WERI-Rb-1 (cell line): ENCODE data around the gene NSUN6.

ENCODE experiments used
- DNase-seq: peaks from one replicate; pipeline ENCODE4 v3.0.0-alpha.2; 2020
- H3K27ac ChIP-seq: fragments of 250-450 bp; sonication (Bioruptor Pico); 2 replicates; pipeline ENCODE4 v1.5.1; 2020; ENCODE audit warnings: mild to moderate bottlenecking, moderate library complexity
- H3K27me3 ChIP-seq: fragments of 250-450 bp; sonication (Bioruptor Pico); 2 replicates; pipeline ENCODE4 v1.5.1; 2021; ENCODE audit warnings: mild to moderate bottlenecking, low read depth, moderate library complexity; ENCODE audit not compliant: insufficient read depth, severe bottlenecking
- H3K36me3 ChIP-seq: fragments of 250-450 bp; sonication (Bioruptor Pico); 2 replicates; pipeline ENCODE4 v1.5.1; 2020; ENCODE audit warnings: mild to moderate bottlenecking, moderate library complexity
- H3K4me3 ChIP-seq: 2 replicates; pipeline ENCODE4 v1.5.1; 2011; ENCODE audit warnings: low read depth, mild to moderate bottlenecking, control low read depth, low read length
- H3K9me3 ChIP-seq: fragments of 250-450 bp; sonication (Bioruptor Pico); 2 replicates; pipeline ENCODE4 v1.5.1; 2021; ENCODE audit warnings: mild to moderate bottlenecking, moderate library complexity; ENCODE audit not compliant: severe bottlenecking
- TF ChIP-seq, protein P1 (sequence below): IDR thresholded peaks from 2 replicates; pipeline ENCODE4 v1.5.1; 2011; ENCODE audit warnings: low read depth, mild to moderate bottlenecking, control low read depth, inconsistent platforms, low read length

The NSUN6 gene

DNA sequence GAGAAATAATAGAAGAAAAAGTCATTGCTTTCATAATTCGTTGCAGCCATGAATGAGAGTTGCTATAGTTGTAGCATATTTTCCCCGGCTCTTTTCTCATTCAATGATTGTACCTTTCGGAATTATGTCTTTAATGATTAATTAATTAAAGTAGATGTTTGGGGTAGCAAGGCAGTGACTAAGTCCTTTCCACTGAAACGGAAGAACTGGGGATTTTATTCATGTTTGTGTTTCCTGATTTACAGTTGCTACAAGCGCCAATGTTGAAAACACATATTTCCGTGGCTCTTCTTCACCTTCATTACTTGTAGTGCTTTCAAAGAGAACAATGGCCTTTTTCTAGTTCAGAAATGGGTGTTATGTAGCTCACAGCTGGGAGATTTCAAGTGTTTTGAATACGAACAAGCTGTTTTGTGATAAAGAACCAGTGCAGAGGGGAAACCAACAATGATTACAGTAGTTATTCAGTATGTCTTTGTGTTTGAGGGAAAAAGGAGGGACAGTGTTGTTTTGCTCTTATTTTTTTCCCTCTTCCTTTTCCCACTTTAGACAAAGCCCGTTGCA, 153.5 kb downstream of the NSUN6 start:
- DNase-seq: no peak
- TF ChIP-seq, protein P1, sequence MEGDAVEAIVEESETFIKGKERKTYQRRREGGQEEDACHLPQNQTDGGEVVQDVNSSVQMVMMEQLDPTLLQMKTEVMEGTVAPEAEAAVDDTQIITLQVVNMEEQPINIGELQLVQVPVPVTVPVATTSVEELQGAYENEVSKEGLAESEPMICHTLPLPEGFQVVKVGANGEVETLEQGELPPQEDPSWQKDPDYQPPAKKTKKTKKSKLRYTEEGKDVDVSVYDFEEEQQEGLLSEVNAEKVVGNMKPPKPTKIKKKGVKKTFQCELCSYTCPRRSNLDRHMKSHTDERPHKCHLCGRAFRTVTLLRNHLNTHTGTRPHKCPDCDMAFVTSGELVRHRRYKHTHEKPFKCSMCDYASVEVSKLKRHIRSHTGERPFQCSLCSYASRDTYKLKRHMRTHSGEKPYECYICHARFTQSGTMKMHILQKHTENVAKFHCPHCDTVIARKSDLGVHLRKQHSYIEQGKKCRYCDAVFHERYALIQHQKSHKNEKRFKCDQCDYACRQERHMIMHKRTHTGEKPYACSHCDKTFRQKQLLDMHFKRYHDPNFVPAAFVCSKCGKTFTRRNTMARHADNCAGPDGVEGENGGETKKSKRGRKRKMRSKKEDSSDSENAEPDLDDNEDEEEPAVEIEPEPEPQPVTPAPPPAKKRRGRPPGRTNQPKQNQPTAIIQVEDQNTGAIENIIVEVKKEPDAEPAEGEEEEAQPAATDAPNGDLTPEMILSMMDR: no peak
- H3K36me3 ChIP-seq: no peaks in the 10 kb centered on the region
- no peak overlapping the region for H3K27ac ChIP-seq
- no peak overlapping the region for H3K4me3 ChIP-seq
- no peaks in the 10 kb centered on the region for H3K9me3 ChIP-seq
- no peaks in the 10 kb centered on the region for H3K27me3 ChIP-seq
